CD14-positive monocyte (primary cell): ENCODE measurements around the gene CCL22. TPM values are rescaled to one million over a fixed set of nuclear protein-coding genes. Genes with fewer than 3 reads are reported as not detected.

Experiments used
- DNase-seq, 3 donors: peaks; one replicate each; pipeline ENCODE4 v3.0.0-alpha.2; 2011 to 2022
- H2AFZ ChIP-seq: 2 replicates; pipeline ENCODE4 v1.6.0; 2012; ENCODE audit warnings: mild to moderate bottlenecking, low read depth, low read length, inconsistent platforms; ENCODE audit not compliant: insufficient read depth, poor library complexity, severe bottlenecking
- H3K27ac ChIP-seq, 2 donors: 1 replicate in 1 of 2; 2 replicates in 1 of 2; pipeline ENCODE4 v1.5.1; 2012 to 2013; ENCODE audit warnings: low read length in 2 of 2, control low read depth in 1 of 2, inconsistent platforms in 1 of 2, low read depth in 1 of 2, mild to moderate bottlenecking in 1 of 2
- H3K27me3 ChIP-seq, 2 donors: one replicate each; pipeline versions ENCODE4 v1.6.0 to v1.6.1; 2011 to 2013; ENCODE audit warnings: low read length in 2 of 2; ENCODE audit not compliant: control insufficient read depth in 2 of 2, insufficient read depth in 2 of 2
- H3K36me3 ChIP-seq, 2 donors: replicated peaks in 1 of 2; 1 replicate in 1 of 2; 2 replicates in 1 of 2; pipeline versions ENCODE4 v1.5.1 to v1.6.1; 2012 to 2013; ENCODE audit warnings: low read length in 2 of 2, control low read depth in 1 of 2, inconsistent platforms in 1 of 2, mild to moderate bottlenecking in 1 of 2; ENCODE audit not compliant: insufficient read depth in 2 of 2, control insufficient read depth in 1 of 2
- H3K4me1 ChIP-seq, 2 donors: 1 replicate in 1 of 2; 2 replicates in 1 of 2; pipeline versions ENCODE4 v1.5.1 to v1.6.1; 2012 to 2013; ENCODE audit warnings: low read length in 2 of 2, control low read depth in 1 of 2, inconsistent platforms in 1 of 2, mild to moderate bottlenecking in 1 of 2, moderate library complexity in 1 of 2; ENCODE audit not compliant: insufficient read depth in 2 of 2, control insufficient read depth in 1 of 2
- H3K4me2 ChIP-seq: replicated peaks from 2 replicates; pipeline ENCODE3; 2012; ENCODE audit warnings: low read length, moderate library complexity, mild to moderate bottlenecking; ENCODE audit not compliant: poor library complexity, severe bottlenecking; ENCODE audit errors: extremely low read depth
- H3K4me3 ChIP-seq, 3 experiments: fragments of 200-600 bp in 1 of 3; sonication (generic) in 1 of 3; replicated peaks in 1 of 3; 1 replicate in 2 of 3; 2 replicates in 1 of 3; pipeline ENCODE4 v1.5.1; 2011 to 2013; ENCODE audit warnings: low read length in 3 of 3, mild to moderate bottlenecking in 3 of 3, control low read depth in 2 of 3, low read depth in 2 of 3, inconsistent platforms in 1 of 3, moderate library complexity in 1 of 3
- H3K79me2 ChIP-seq: 2 replicates; pipeline ENCODE4 v1.6.0; 2012; ENCODE audit warnings: mild to moderate bottlenecking, control low read depth, inconsistent platforms, low read length, moderate library complexity; ENCODE audit not compliant: insufficient read depth
- H3K9ac ChIP-seq: 2 replicates; pipeline ENCODE4 v1.6.0; 2017; ENCODE audit warnings: low read length, mild to moderate bottlenecking; ENCODE audit not compliant: insufficient read depth, poor library complexity, severe bottlenecking
- H3K9me3 ChIP-seq, 2 donors: replicated peaks in 1 of 2; 1 replicate in 1 of 2; 2 replicates in 1 of 2; pipeline versions ENCODE4 v1.5.1 to v1.6.1; 2012 to 2013; ENCODE audit warnings: low read length in 2 of 2, control low read depth in 1 of 2; ENCODE audit not compliant: control insufficient read depth in 1 of 2, insufficient read depth in 1 of 2
- H4K20me1 ChIP-seq: 2 replicates; pipeline ENCODE4 v1.6.0; 2012; ENCODE audit warnings: mild to moderate bottlenecking, low read length, control low read depth, moderate library complexity; ENCODE audit not compliant: insufficient read depth
- H3K27ac Mint-ChIP-seq, 7 donors: one replicate each; pipeline ENCODE4 v1.8.0; 2020; ENCODE audit warnings: mild to moderate bottlenecking in 7 of 7, mixed read lengths in 7 of 7, moderate library complexity in 6 of 7, inconsistent platforms in 2 of 7
- H3K27me3 Mint-ChIP-seq, 3 donors: one replicate each; pipeline ENCODE4 v1.8.0; 2021 to 2022; ENCODE audit warnings: low read depth in 3 of 3, mild to moderate bottlenecking in 3 of 3, mixed read lengths in 3 of 3, moderate library complexity in 3 of 3, inconsistent platforms in 1 of 3
- H3K36me3 Mint-ChIP-seq, 2 donors: one replicate each; pipeline ENCODE4 v1.8.0; 2020; ENCODE audit warnings: mixed read lengths in 2 of 2, inconsistent platforms in 1 of 2, mild to moderate bottlenecking in 1 of 2
- H3K4me1 Mint-ChIP-seq: one replicate; pipeline ENCODE4 v1.8.0; 2020; ENCODE audit warnings: mild to moderate bottlenecking, mixed read lengths
- H3K4me3 Mint-ChIP-seq, 2 donors: one replicate each; pipeline ENCODE4 v1.8.0; 2020; ENCODE audit warnings: mild to moderate bottlenecking in 2 of 2, mixed read lengths in 2 of 2, moderate library complexity in 1 of 2
- H3K9me3 Mint-ChIP-seq, 7 donors: one replicate each; pipeline ENCODE4 v1.8.0; 2020 to 2022; ENCODE audit warnings: mixed read lengths in 7 of 7, mild to moderate bottlenecking in 6 of 7, moderate library complexity in 6 of 7, inconsistent platforms in 2 of 7
- CTCF ChIP-seq: fragments of 200-600 bp; IDR thresholded peaks from one replicate; pipeline ENCODE4 v1.8.0; 2022; ENCODE audit warnings: antibody characterized with exemption, mild to moderate bottlenecking
- WGBS: methylation state at CpG from one replicate; pipeline ENCODE4 v1.1.5; 2013; ENCODE audit warnings: missing lambda C conversion rate; ENCODE audit not compliant: insufficient coverage; 5-methylcytosine and 5-hydroxymethylcytosine counted together
- intact Hi-C, 2 donors: fragments of 100-400 bp; cut with micrococcal nuclease; formaldehyde crosslinking; loops; one replicate each; pipeline versions ENCODE4 v1.15.0 to v1.15.1; 2023
- polyA plus RNA-seq, 3 donors: library from polyadenylated mRNA; depleted of rRNA in 1 of 3; unstranded in 2 of 3; stranded (reverse) in 1 of 3; fragments of 300-500 nt in 2 of 3; fragments of >200 nt in 1 of 3; fragmentation: Illumina TruSeq in 2 of 3; gene quantifications; 1 replicate in 2 of 3; 2 replicates in 1 of 3; pipeline ENCODE4 v1.2.3, GENCODE V29; 2012 to 2021

The CCL22 gene
- polyA plus RNA-seq, 3 donors: 0.04 to 0.18 (median 0.15) TPM

- no CpG with 5 or more reads among the region's 2 CpGs for WGBS
Observed at GRCh38 chr16:57345021-57345420, 13.6 kb upstream of the CCL22 start.

GRCh38 chr16:57345666-57346204, 12.8 kb upstream of the CCL22 start:
- peaks cover 0 to 7% of the 10 kb centered on the region in 2 donors for H3K27me3 ChIP-seq
- peaks cover 0 to 6% (median 2%) of the 10 kb centered on the region in 7 donors for H3K9me3 Mint-ChIP-seq
- DNase-seq: no peak

More at GRCh38 chr16:57345021-57345420, 13.6 kb upstream of the CCL22 start:
- no peaks in the 10 kb centered on the region for H3K36me3 ChIP-seq
- H3K4me3 Mint-ChIP-seq: no peak overlapping the region
- no peaks in the 10 kb centered on the region for H4K20me1 ChIP-seq
- peaks cover 7 to 27% (median 20%) of the 10 kb centered on the region in 3 donors for H3K27me3 Mint-ChIP-seq
- no peak overlapping the region for H2AFZ ChIP-seq
- H3K36me3 Mint-ChIP-seq: peaks cover 0 to 3% of the 10 kb centered on the region in 2 donors
- no peak overlapping the region for H3K4me3 ChIP-seq
- intact Hi-C loops: no loop called here
- H3K4me2 ChIP-seq: no peak overlapping the region
- no peak overlapping the region for H3K9ac ChIP-seq
- peak overlapping the region in 1 of 7 donors; percentile 23 for H3K27ac Mint-ChIP-seq
- no peak for TF ChIP-seq CTCF
- H3K9me3 Mint-ChIP-seq: peaks cover 0 to 6% (median 2%) of the 10 kb centered on the region in 7 donors
- H3K27ac ChIP-seq: no peak overlapping the region
- H3K27me3 ChIP-seq: peaks cover 0 to 7% of the 10 kb centered on the region in 2 donors
- H3K4me1 ChIP-seq: peaks cover 58 to 69% of the 10 kb centered on the region in 2 donors
- no peaks in the 10 kb centered on the region for H3K9me3 ChIP-seq
- peaks cover 61% of the 10 kb centered on the region for H3K4me1 Mint-ChIP-seq
- DNase-seq: no peak
- no peaks in the 10 kb centered on the region for H3K79me2 ChIP-seq

More at GRCh38 chr16:57345666-57346204, 12.8 kb upstream of the CCL22 start:
- no peak overlapping the region for H3K4me3 ChIP-seq
- no peak overlapping the region for H3K4me3 Mint-ChIP-seq
- H3K36me3 Mint-ChIP-seq: peaks cover 0 to 3% of the 10 kb centered on the region in 2 donors
- WGBS: no CpG with 5 or more reads among the region's 3 CpGs
- no peak overlapping the region for H3K9ac ChIP-seq
- H3K79me2 ChIP-seq: no peaks in the 10 kb centered on the region
- no peak overlapping the region for H3K27ac Mint-ChIP-seq
- H3K4me2 ChIP-seq: no peak overlapping the region
- no peak overlapping the region for H3K27ac ChIP-seq
- H3K4me1 ChIP-seq: peaks cover 51 to 62% of the 10 kb centered on the region in 2 donors
- H2AFZ ChIP-seq: no peak overlapping the region
- H3K9me3 ChIP-seq: no peaks in the 10 kb centered on the region
- H4K20me1 ChIP-seq: no peaks in the 10 kb centered on the region
- peaks cover 9 to 31% (median 18%) of the 10 kb centered on the region in 3 donors for H3K27me3 Mint-ChIP-seq
- no peaks in the 10 kb centered on the region for H3K36me3 ChIP-seq
- no peak for TF ChIP-seq CTCF
- peaks cover 55% of the 10 kb centered on the region for H3K4me1 Mint-ChIP-seq
- intact Hi-C loops: no loop called here
